ENCODE data around the gene CDK3.
"Not testable (repeated sequence)": the region's sequence is repeated elsewhere in the genome, so short reads cannot be mapped to it uniquely, and the experiment has no call there.

CDK3 gene

GRCh38 chr17:76000755-76001521 is at the start of gene CDK3:
Gene CDK3 (plus strand): TSS chr17:76000855. CDS start chr17:76001426, 571 bp downstream.
- no peak for TF ChIP-seq MYC (IDR thresholded peaks at IDR 0.05; ENCODE audit: low read depth, low read length)
- no peak for TF ChIP-seq POLR2A (IDR thresholded peaks at IDR 0.05; ENCODE audit: extremely low read depth, insufficient read length)
- TF ChIP-seq, protein P1, sequence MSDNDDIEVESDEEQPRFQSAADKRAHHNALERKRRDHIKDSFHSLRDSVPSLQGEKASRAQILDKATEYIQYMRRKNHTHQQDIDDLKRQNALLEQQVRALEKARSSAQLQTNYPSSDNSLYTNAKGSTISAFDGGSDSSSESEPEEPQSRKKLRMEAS (IDR thresholded peaks at IDR 0.05; ENCODE audit: low read depth, low read length) = no peak
- no peak for TF ChIP-seq CTCF (IDR thresholded peaks at IDR 0.05; ENCODE audit: low read depth, low read length)
- H3K4me3 ChIP-seq (ENCODE audit: low read depth, low read length) = no peak within 1 kb of the TSS
- no peak for DNase-seq (ENCODE audit: low read depth)

DNA sequence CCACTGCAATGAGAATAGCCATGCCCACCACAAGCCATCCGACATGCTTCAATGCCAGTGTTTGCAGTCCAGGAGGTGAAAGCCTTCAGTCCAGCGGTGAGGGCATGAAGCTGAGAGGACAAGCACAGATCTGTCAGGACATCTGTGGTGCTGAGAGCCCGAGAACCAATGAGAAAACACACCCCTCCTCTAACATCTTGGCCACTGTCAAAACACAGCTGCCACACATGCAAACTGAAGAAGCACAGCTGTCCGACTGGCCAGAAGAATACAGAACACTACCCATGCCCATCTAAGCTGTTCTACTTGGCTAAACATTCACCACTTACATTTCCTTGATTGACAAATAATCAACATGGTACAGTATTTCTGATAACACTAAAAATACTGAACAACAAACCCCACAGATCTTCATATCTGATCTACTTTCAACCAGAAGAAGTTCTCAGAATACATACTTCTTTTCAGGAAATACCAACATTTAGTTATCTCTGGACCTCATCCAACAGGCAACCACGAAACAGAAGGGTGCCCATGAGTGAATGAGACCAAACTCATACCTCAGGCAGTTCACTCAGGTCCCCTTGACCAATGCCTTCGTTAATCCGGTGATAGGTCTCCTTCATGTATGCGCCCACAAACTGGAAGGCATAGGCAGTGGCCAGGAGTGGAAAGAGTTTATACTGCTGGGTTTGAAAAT is 49.6 kb upstream of the CDK3 start:
- no peak overlapping the region for H3K4me3 ChIP-seq (ENCODE audit: low read depth, low read length)
- TF ChIP-seq MYC (IDR thresholded peaks at IDR 0.05; ENCODE audit: low read depth, low read length) (no peak), CTCF (IDR thresholded peaks at IDR 0.05; ENCODE audit: low read depth, low read length) (no peak)
- no peak for DNase-seq (ENCODE audit: low read depth)

DNA sequence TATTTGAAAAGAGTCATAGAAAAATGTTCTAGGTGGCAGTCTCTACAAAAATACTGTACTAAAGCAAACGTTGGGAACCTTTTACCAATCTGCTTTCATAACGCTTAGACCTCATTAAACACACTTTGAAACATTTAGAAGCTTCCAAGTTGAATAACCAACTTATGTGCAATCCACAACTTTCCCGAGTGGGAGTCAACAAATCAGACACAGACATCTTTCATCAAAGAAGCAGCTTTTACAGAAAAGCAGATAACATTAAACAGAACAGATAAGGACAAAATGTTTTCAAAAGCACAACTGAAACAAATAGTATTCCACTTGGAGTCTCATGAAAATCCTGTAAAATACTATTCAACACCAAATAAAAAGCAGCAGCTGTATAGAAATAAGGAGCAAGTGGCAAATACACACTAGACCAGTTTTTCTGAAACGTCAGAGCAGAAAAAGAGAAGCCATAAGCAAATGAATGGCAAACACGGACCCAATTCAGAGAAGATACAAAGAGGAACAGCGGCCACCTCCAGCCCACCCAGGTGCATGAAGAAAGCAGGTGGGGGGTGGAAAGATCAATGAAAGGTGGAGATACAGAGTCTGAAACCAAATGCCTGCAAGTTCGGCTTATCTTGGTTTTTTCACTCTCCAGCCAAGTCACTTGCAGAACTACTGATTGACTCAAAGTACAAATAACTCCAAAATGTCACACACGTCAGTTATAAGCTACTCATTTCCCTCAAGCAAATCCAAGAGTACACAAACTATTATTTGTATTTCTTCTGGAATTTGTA is 41.4 kb upstream of the CDK3 start:
- DNase-seq (ENCODE audit: low read depth) = no peak
- no peak for TF ChIP-seq MYC (IDR thresholded peaks at IDR 0.05; ENCODE audit: low read depth, low read length)
- TF ChIP-seq, protein P1 (IDR thresholded peaks at IDR 0.05; ENCODE audit: low read depth, low read length) = no peak
- no peak for TF ChIP-seq POLR2A (IDR thresholded peaks at IDR 0.05; ENCODE audit: extremely low read depth, insufficient read length)
- no peak for TF ChIP-seq CTCF (IDR thresholded peaks at IDR 0.05; ENCODE audit: low read depth, low read length)
- no peak overlapping the region for H3K4me3 ChIP-seq (ENCODE audit: low read depth, low read length)

GRCh38 chr17:75959839-75960511 is 40.7 kb upstream of the CDK3 start:
- DNase-seq (ENCODE audit: low read depth) = no peak
- TF ChIP-seq POLR2A (IDR thresholded peaks at IDR 0.05; ENCODE audit: extremely low read depth, insufficient read length) = no peak
- no peak for TF ChIP-seq MYC (IDR thresholded peaks at IDR 0.05; ENCODE audit: low read depth, low read length)
- TF ChIP-seq, protein P1 (IDR thresholded peaks at IDR 0.05; ENCODE audit: low read depth, low read length) = no peak
- TF ChIP-seq CTCF (IDR thresholded peaks at IDR 0.05; ENCODE audit: low read depth, low read length) = no peak
- no peak overlapping the region for H3K4me3 ChIP-seq (ENCODE audit: low read depth, low read length)

DNA sequence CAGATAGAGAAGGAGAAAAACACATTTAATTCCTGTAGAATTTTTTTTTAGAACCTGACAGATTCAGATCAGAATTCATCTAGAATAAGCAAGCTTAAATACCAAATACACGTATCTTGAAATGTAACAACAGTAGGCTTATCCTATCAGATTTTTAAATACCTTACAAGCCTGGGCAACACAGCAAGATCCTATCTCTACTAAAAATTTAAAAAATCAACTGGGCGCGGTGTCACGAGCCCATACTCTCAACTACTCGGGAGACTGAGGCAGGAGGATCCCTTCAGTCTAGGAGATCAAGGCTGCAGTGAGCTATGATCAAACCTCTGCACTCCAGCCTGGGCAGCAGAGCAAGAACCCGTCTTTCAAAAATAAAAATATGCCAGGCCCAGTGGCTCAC is 35.2 kb upstream of the CDK3 start:
- DNase-seq (ENCODE audit: low read depth) = no peak
- no peak overlapping the region for H3K4me3 ChIP-seq (ENCODE audit: low read depth, low read length)
- TF ChIP-seq MYC (IDR thresholded peaks at IDR 0.05; ENCODE audit: low read depth, low read length) = no peak
- TF ChIP-seq POLR2A (IDR thresholded peaks at IDR 0.05; ENCODE audit: extremely low read depth, insufficient read length) = no peak
- TF ChIP-seq CTCF (IDR thresholded peaks at IDR 0.05; ENCODE audit: low read depth, low read length) = no peak
- TF ChIP-seq, protein P1 (IDR thresholded peaks at IDR 0.05; ENCODE audit: low read depth, low read length) = no peak

GRCh38 chr17:75969044-75969443 is 31.6 kb upstream of the CDK3 start:
- DNase-seq (ENCODE audit: low read depth); H3K4me3 ChIP-seq (ENCODE audit: low read depth, low read length): not testable (repeated sequence)

Measured in NB4 (cell line).